ENCODE data around the gene RXFP2. TPM values are rescaled to one million over a fixed set of nuclear protein-coding genes. Genes with fewer than 3 reads are reported as not detected.

RXFP2 gene
- total and polyA plus RNA-seq, 10 of the 15 experiments (the other 5 are each of a cell fraction or from before 2014, with no cell fraction given), result 0.01 to 0.05 TPM; not detected in 8

DNA sequence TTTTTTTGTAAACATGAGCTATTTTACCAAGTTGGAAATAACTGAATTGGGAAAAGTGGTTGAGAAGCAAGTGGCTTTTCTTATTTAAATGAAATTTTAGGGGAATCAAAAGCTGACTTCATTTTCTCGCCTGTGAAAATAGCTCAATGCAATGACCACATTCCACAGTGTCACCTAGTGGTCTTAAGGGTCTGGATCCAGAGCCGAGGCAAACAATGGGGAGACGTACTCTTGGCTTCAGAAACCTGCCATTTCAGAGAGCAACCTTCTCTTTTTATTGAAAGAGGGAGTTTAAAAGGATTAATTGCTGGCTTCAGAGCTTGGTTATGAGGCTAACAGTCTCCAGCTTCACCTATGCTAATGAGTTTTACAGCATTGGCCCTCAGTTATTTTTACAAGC is 39.7 kb upstream of the RXFP2 start:
- BruUV-seq (replicated peaks), result no TSS peak
- WGBS (ENCODE audit: insufficient coverage, insufficient replicate concordance, low lambda C conversion rate, missing lambda C conversion rate), result 4% methylated on average over 3 of the region's 3 CpGs
- H3K27ac ChIP-seq (ENCODE audit: control insufficient read depth, insufficient read depth), result no peak overlapping the region
- H3K4me2 ChIP-seq (ENCODE audit: control insufficient read depth, insufficient read depth), result no peak overlapping the region
- ATAC-seq (no peak), DNase-seq (ENCODE audit: low read depth, low spot score) (no peak), FAIRE-seq (no peak)
- intact Hi-C loops (cut with micrococcal nuclease; ENCODE audit: unreplicated experiment), result loop anchor here (5.0 kb wide), 1 partner anchor 267 kb away; no protein-coding TSS in a partner anchor
- ChIA-PET POLR2A (no interaction called here), CTCF (interaction anchor here (0.7 to 0.9 kb wide), 2 partner anchors 266 to 268 kb away, joined by 4 read pairs; no protein-coding TSS in a partner anchor), SMC1A (ENCODE audit: uncharacterized antibody, unreplicated experiment) (interaction anchor here (0.7 kb wide), 1 partner anchor 56 kb away, joined by 3 read pairs; no protein-coding TSS in a partner anchor), RAD21 (ENCODE audit: unreplicated experiment) (interaction anchor here (0.7 to 0.9 kb wide), 2 partner anchors 198 to 263 kb away, joined by 3 to 4 read pairs; no protein-coding TSS in a partner anchor)
- no peaks in the 10 kb centered on the region for H3K36me3 ChIP-seq (ENCODE audit: control insufficient read depth in 2 of 2, insufficient read depth in 2 of 2, low read length in 1 of 2)
- TF ChIP-seq, protein P1, sequence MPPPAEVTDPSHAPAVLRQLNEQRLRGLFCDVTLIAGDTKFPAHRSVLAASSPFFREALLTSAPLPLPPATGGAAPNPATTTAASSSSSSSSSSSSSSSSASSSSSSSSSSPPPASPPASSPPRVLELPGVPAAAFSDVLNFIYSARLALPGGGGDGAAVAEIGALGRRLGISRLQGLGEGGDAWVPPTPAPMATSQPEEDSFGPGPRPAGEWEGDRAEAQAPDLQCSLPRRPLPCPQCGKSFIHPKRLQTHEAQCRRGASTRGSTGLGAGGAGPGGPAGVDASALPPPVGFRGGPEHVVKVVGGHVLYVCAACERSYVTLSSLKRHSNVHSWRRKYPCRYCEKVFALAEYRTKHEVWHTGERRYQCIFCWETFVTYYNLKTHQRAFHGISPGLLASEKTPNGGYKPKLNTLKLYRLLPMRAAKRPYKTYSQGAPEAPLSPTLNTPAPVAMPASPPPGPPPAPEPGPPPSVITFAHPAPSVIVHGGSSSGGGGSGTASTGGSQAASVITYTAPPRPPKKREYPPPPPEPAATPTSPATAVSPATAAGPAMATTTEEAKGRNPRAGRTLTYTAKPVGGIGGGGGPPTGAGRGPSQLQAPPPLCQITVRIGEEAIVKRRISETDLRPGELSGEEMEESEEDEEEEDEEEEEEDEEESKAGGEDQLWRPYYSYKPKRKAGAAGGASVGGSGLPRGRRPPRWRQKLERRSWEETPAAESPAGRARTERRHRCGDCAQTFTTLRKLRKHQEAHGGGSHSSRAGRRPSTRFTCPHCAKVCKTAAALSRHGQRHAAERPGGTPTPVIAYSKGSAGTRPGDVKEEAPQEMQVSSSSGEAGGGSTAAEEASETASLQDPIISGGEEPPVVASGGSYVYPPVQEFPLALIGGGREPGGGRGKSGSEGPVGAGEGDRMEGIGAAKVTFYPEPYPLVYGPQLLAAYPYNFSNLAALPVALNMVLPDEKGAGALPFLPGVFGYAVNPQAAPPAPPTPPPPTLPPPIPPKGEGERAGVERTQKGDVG (CRISPR knock-in tag; IDR thresholded peaks at IDR 0.05), result no peak
- no peak for TF ChIP-seq ZNF24 (IDR thresholded peaks at IDR 0.05)
- H3K9me3 ChIP-seq (replicated peaks; ENCODE audit: control insufficient read depth, insufficient read depth, low read length), result no peaks in the 10 kb centered on the region
- in situ Hi-C loops (cut with MboI), result no loop called here
- H3K9ac ChIP-seq (ENCODE audit: control insufficient read depth, insufficient read depth, low read length), result no peak overlapping the region
- H3K27me3 ChIP-seq (replicated peaks in 1 of 2; ENCODE audit: control insufficient read depth in 2 of 2, insufficient read depth in 2 of 2, low read length in 1 of 2), result 0 out of 4 replicates have a peak, but pooled peaks cover 0 to 4% of the 10 kb centered on the region in 2 experiments
- H2AFZ ChIP-seq (ENCODE audit: control insufficient read depth, low read depth, low read length), result no peak overlapping the region
- H3K4me1 ChIP-seq (ENCODE audit: control insufficient read depth, insufficient read depth, low read length), result no peaks in the 10 kb centered on the region
- H3K79me2 ChIP-seq (ENCODE audit: control insufficient read depth, insufficient read depth, low read length), result no peaks in the 10 kb centered on the region
- H3K4me3 ChIP-seq, result no peak overlapping the region
- no peaks in the 10 kb centered on the region for H4K20me1 ChIP-seq (ENCODE audit: control insufficient read depth, insufficient read depth)

DNA sequence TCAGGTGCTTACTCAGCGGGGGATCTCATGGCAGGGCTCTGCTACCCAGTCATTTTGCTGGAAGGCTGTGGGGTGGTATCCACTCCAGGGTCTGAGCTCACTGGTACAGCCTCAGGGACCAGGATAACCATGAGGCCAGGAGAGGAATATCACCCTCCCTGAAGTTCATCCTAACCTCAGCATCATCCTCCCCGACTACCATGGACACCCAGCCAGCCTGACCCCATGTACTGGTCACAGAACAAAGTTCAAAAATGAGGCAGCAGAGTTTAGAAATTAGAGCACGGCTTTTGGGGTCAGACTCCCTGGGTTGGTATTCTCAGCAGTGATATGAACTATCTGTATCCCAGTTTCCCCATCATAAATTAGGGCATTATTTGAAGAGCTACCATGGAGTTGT is 35.5 kb upstream of the RXFP2 start:
- in situ Hi-C loops (cut with MboI) (no loop called here), intact Hi-C loops (cut with micrococcal nuclease; ENCODE audit: unreplicated experiment) (no loop called here)
- H3K36me3 ChIP-seq (ENCODE audit: control insufficient read depth in 2 of 2, insufficient read depth in 2 of 2, low read length in 1 of 2), result no peaks in the 10 kb centered on the region
- H3K27ac ChIP-seq (ENCODE audit: control insufficient read depth, insufficient read depth), result no peak overlapping the region
- H3K27me3 ChIP-seq (replicated peaks in 1 of 2; ENCODE audit: control insufficient read depth in 2 of 2, insufficient read depth in 2 of 2, low read length in 1 of 2), result 0 out of 4 replicates have a peak, but pooled peaks cover 0 to 4% of the 10 kb centered on the region in 2 experiments
- CTCF ChIA-PET, result no interaction called here
- ATAC-seq (no peak), FAIRE-seq (no peak), DNase-seq (ENCODE audit: low read depth, low spot score) (no peak)
- H3K4me3 ChIP-seq, result no peak overlapping the region
- H3K9ac ChIP-seq (ENCODE audit: control insufficient read depth, insufficient read depth, low read length), result no peak overlapping the region
- BruUV-seq (replicated peaks), result no TSS peak
- no peaks in the 10 kb centered on the region for H3K4me1 ChIP-seq (ENCODE audit: control insufficient read depth, insufficient read depth, low read length)
- H4K20me1 ChIP-seq (ENCODE audit: control insufficient read depth, insufficient read depth), result no peaks in the 10 kb centered on the region
- no peak overlapping the region for H2AFZ ChIP-seq (ENCODE audit: control insufficient read depth, low read depth, low read length)
- TF ChIP-seq NBN (IDR thresholded peaks at IDR 0.05), result no peak
- no peak for TF ChIP-seq SMAD5 (IDR thresholded peaks at IDR 0.05; ENCODE audit: low read depth)
- TF ChIP-seq, protein P2, sequence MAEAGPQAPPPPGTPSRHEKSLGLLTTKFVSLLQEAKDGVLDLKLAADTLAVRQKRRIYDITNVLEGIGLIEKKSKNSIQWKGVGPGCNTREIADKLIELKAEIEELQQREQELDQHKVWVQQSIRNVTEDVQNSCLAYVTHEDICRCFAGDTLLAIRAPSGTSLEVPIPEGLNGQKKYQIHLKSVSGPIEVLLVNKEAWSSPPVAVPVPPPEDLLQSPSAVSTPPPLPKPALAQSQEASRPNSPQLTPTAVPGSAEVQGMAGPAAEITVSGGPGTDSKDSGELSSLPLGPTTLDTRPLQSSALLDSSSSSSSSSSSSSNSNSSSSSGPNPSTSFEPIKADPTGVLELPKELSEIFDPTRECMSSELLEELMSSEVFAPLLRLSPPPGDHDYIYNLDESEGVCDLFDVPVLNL (IDR thresholded peaks at IDR 0.05; ENCODE audit: low read depth, low read length), result no peak
- no peak for TF ChIP-seq ZNF274 (IDR thresholded peaks at IDR 0.05; ENCODE audit: insufficient read depth, insufficient read length)
- no peaks in the 10 kb centered on the region for H3K79me2 ChIP-seq (ENCODE audit: control insufficient read depth, insufficient read depth, low read length)
- no peaks in the 10 kb centered on the region for H3K9me3 ChIP-seq (replicated peaks; ENCODE audit: control insufficient read depth, insufficient read depth, low read length)
- POLR2A ChIA-PET, result no interaction called here
- RAD21 ChIA-PET (ENCODE audit: unreplicated experiment), result no interaction called here
- SMC1A ChIA-PET (ENCODE audit: uncharacterized antibody, unreplicated experiment), result no interaction called here
- no peak overlapping the region for H3K4me2 ChIP-seq (ENCODE audit: control insufficient read depth, insufficient read depth)
- WGBS (ENCODE audit: insufficient coverage, insufficient replicate concordance, low lambda C conversion rate, missing lambda C conversion rate), result 4% methylated on average over 3 of the region's 3 CpGs
